ENCODE measurements around the gene PCBP3. TPM values are rescaled to one million over a fixed set of nuclear protein-coding genes. Genes with fewer than 3 reads are reported as not detected.

Gene PCBP3
- total RNA-seq, 2 donors from 2014 or later, result 2.1 to 5.3 TPM

DNA sequence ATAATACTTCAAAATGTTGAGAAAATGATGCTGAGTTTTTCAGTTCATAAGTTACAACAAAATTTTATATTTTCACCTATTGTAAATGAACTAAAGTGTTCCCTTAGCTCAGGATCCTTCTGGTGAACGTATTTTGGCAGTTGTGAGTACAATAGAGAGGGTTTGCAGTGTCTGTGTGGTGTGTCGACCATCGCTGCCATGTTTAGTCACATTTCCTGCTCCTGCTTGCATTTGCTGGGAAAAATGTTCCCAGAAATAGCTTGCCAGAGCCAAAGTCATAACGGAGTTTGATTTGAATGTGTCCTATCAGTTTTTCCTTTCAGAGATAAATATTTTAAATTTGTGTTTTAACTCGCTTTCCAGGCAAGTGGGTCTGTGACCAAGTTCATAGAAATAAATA is 220.9 kb downstream of the PCBP3 start:
- no peak for DNase-seq
- Histone ChIP-seq H3K27ac (no peak overlapping the region), H3K9me3 (no peaks in the 10 kb centered on the region), H3K9ac (ENCODE audit: low read depth in 2 of 2, low read length in 2 of 2) (no peak overlapping the region), H3K36me3 (no peaks in the 10 kb centered on the region), H3K4me3 (no peak overlapping the region), H3K27me3 (no peaks in the 10 kb centered on the region), H3K4me1 (no peaks in the 10 kb centered on the region)
- intact Hi-C loops (cut with DNase I), result no loop called here
- no peak for TF ChIP-seq CTCF (IDR thresholded peaks at IDR 0.05)

DNA sequence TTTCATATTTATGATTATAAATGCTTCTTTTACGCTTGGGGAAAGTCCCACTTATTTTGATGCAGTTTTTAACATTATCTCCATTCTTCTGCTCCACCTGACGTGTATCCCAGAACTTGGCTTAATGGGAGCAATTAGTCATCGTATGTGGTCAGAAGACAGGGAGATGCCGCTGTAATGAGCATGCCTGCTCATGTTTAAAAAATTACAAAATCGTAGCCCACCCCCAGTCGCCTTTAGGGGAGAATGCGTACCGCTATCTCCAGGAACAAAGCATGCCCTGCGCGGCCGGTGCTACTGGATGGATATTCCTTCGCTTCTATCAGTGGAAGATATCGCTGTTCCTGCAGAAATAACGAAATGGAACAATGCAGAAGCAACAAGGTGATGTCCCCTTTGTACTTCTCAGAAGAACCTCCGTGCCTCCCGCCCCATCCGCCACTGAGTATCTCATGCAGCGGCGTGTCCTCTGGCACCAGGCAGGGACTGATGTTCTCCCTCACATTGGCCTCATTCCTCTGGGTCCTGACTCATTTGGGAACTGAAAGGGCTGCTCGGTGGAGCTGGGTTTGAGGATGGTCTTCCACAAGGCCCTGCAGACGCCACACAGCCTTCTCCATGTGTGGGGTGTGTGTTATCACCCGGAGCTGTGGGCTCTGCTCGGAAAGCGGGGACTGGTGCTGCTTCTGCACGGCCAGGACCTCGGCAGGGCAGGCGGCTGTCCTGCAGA is 221.7 kb downstream of the PCBP3 start:
- Histone ChIP-seq H3K27me3 (no peaks in the 10 kb centered on the region), H3K4me3 (no peak overlapping the region), H3K9ac (ENCODE audit: low read depth in 2 of 2, low read length in 2 of 2) (no peak overlapping the region), H3K27ac (no peak overlapping the region), H3K36me3 (no peaks in the 10 kb centered on the region), H3K4me1 (no peaks in the 10 kb centered on the region), H3K9me3 (no peaks in the 10 kb centered on the region)
- intact Hi-C loops (cut with DNase I), result no loop called here
- no peak for DNase-seq
- no peak for TF ChIP-seq CTCF (IDR thresholded peaks at IDR 0.05)

DNA sequence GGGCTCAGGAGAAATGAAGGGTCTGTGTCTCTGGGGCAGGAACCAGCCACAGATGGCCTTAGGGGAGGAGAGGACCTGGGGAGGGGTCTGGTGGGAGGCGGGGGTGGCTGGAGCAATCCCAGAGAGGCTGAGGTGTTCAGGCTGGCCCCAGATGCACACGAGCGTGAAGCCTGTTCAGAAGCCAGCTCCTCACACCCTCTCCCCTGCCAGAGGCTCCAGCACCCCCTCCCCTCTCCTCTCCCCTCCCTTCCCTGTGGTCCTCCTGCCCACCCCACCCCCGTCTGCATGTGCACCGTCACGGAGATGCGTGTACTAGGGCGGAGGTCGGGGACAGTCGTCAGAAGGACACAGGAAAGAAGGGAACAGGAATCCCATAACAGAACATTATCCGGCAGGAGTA is 223.0 kb downstream of the PCBP3 start:
- Histone ChIP-seq H3K27ac (no peak overlapping the region), H3K4me3 (no peak overlapping the region), H3K36me3 (no peaks in the 10 kb centered on the region), H3K4me1 (no peaks in the 10 kb centered on the region), H3K27me3 (no peaks in the 10 kb centered on the region), H3K9ac (ENCODE audit: low read depth in 2 of 2, low read length in 2 of 2) (no peak overlapping the region), H3K9me3 (no peaks in the 10 kb centered on the region)
- intact Hi-C loops (cut with DNase I), result no loop called here
- no peak for DNase-seq
- no peak for TF ChIP-seq CTCF (IDR thresholded peaks at IDR 0.05)

- TF ChIP-seq CTCF (IDR thresholded peaks at IDR 0.05), result no peak
- no peaks in the 10 kb centered on the region for H3K4me1 ChIP-seq
- H3K9ac ChIP-seq (ENCODE audit: low read depth in 2 of 2, low read length in 2 of 2), result no peak overlapping the region
- no peak for DNase-seq
- intact Hi-C loops (cut with DNase I), result no loop called here
- H3K36me3 ChIP-seq, result no peaks in the 10 kb centered on the region
- H3K4me3 ChIP-seq, result no peak overlapping the region
- no peak overlapping the region for H3K27ac ChIP-seq
- H3K9me3 ChIP-seq, result no peaks in the 10 kb centered on the region
- no peaks in the 10 kb centered on the region for H3K27me3 ChIP-seq
Observed at GRCh38 chr21:45867041-45867666, 223.6 kb downstream of the PCBP3 start.

GRCh38 chr21:45867671-45868081 is 224.2 kb downstream of the PCBP3 start:
- H3K4me3 ChIP-seq, result no peak overlapping the region
- no peaks in the 10 kb centered on the region for H3K9me3 ChIP-seq
- H3K27ac ChIP-seq, result no peak overlapping the region
- no peaks in the 10 kb centered on the region for H3K36me3 ChIP-seq
- DNase-seq, result no peak
- no peak overlapping the region for H3K9ac ChIP-seq (ENCODE audit: low read depth in 2 of 2, low read length in 2 of 2)
- intact Hi-C loops (cut with DNase I), result no loop called here
- H3K27me3 ChIP-seq, result no peaks in the 10 kb centered on the region
- H3K4me1 ChIP-seq, result no peaks in the 10 kb centered on the region
- no peak for TF ChIP-seq CTCF (IDR thresholded peaks at IDR 0.05)
